Raji (cell line): ENCODE data around the gene TDRD12.

Source experiments
- POLR2A ChIP-seq: IDR thresholded peaks from 2 replicates; pipeline ENCODE4 v1.6.1; 2011; ENCODE audit warnings: low read depth, low read length, control low read depth; ENCODE audit not compliant: insufficient read depth

TDRD12 gene

DNA sequence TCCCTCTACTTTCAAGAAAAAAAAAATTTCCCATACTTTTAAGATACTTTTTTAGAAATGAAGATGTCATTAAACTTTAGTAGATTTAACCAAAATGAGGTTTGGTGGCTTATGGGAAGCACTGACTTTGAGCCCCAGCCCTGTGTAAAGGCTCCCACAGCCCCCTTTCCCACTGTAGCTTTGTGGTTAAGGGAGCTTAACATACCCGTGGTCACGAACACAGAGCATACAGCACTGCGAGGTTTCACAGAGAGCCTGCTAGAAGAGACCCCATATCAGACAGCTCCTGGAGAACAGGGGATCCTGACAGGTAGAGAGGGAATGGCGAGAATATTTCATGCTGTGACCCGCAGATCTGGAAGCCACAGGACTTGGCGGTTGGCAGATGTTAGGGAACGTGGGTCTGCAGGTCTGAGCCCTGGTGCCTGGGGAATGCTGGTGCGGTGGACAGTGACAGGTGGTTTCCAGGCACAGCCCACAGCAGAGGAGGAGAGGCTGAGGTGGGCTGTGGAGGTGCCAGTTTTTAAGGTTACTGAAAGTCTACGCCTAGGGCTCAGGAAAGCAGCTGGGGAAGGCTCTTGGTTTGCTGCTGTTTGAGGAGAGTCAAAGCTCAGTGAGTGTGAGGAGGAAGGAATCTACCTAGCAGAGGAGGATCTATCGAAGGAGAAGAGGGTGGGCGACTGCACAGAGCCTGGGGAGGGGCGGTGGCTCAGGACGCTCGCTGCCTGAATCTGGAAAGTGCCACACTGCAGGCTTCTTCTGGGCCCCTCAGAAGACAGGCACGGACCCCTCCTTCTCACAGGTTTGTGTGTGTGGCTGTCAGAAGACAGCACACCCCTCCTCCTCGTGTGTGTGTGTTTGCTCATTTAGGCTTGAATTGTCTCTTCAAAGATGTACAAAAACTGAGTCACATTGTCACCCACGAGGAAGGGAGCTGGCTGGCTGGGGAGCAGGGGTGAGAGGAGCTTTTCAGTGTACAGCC is 100.1 kb downstream of the TDRD12 start:
- no peak for TF ChIP-seq POLR2A

DNA sequence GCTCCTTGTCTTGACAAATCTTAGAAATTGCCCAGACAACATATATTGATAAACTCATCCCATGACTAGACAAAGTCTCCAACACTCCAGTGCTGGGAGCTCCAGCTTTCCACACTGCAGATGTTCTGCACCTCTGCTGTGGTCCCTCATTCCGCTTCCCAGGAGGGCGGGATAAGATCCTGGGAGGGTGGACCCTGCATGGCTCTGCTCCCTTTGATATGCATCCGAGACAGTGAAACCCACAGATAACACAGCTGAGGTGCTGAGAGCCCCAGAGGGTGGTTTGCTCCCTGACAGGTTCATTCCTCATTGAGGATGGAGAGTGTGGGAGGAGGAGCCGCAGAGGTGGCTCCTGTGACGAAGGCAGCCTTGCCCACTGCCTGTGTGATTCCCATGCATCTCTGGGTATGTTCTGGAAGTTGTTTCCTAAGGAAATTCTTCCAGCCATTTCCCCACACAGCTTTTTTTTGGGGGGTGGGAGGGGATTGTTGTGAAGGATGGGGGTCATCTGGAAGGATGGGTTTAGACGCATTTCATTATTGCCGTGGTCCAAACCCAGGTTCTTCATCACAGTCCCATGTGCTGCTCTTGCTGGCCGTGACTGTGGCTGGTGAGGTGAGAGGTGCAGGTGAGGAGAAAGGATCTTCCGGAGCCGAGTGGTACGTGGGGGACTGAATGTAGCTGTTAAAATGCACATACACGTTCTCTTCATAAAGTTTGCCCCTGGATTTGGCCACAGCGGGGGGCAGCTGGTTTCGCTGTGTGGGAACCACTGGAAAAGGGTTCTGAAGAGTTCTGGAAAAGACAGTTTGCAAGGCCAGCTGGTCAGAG is 103.6 kb downstream of the TDRD12 start:
- TF ChIP-seq POLR2A, result no peak

DNA sequence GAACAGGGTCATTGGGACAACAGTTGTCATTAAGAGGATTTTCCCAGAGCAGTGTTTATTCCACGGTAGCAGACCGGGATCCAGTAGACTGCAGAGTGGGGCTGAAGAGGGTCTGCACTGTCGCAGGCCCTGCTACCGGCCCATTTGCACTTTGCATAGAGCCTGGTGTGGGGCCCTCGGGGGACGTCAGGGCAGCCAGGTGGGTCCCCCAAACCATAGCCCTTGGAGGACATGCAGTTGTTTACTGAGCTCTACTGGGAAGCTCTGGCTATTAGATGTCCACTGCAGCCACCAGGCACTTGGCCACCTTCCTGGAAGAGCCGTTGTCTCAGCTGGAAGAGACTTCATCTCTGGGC is 104.2 kb downstream of the TDRD12 start:
- no peak for TF ChIP-seq POLR2A

DNA sequence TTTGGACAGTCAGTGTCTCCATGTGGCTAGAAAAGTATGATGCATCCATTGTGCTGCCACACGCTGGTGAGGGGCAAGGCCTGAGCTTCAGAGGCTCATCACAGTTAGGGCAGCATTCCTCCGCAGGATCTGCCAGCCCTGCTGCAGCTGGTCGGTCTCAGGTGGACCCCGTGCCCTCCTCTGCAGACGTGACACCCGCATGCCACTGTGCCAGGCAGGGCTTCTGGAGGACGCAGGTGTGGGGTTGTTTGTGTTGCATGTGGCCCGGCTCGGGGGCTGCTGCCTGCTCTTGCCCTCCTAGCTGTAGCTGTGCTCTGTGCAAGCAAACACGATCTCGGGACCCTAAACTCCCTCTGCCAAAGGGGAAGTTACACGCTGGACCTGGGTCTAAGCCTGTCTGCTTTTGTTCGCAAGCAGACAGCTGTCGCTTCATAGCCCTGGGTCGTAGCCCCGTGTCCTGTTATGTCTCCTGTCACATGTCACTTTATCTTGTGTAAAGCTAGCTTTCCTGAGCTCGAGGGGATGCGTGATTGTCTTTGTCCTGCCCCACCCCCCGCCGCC is 104.7 kb downstream of the TDRD12 start:
- no peak for TF ChIP-seq POLR2A

DNA sequence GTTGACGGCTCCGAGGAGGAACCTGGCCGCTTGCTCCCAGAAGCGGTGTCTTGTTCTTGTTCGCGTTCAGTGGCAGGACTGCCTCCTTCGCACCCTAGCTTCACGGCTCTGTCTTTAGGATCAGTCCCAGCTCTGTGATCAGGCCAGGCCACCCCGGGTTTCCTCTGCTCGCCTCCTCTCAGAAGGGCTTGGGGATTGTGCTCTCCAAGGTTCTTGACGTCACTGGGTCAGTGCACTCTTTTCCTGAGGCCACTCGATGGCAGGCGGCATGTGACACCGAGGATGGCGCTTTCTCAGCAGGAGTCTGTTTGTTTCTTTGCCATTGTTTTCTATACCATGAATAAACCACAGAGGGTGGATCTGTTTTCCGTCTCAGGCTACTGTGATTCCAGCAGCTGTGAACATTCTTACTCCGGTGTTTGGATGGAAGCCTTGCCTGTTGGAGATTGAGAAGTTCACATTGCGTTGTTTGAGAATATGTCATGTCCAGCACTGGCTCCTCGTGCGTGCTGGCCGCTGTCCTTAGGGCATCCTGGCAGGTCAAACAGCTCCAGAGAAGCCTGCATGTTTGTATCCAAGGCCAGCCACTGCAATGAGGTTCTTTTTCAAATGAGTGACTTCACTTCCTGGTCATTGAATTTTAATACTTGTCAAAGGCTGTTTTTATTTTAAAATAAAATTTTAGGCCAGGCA is 105.5 kb downstream of the TDRD12 start:
- no peak for TF ChIP-seq POLR2A

DNA sequence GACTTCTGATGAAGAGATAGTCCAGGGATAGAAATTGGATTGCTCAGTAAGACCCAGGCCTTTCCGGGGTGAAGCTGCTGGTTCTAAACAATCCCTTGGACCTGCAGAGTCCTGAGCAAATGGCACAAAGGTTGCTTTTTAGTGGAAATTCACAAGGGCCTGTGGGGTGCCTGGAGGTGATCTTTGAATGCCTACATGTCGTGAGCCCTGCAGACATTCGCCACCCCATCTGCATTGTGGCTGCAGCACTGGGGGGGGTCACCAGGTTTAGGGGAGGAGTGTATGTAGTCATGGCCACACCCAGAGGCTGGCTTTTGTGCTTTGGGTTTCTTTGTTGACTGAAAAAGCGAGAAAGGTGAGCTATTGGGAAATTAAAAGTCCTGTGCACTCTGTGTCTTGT is 108.6 kb downstream of the TDRD12 start:
- TF ChIP-seq POLR2A, result no peak

DNA sequence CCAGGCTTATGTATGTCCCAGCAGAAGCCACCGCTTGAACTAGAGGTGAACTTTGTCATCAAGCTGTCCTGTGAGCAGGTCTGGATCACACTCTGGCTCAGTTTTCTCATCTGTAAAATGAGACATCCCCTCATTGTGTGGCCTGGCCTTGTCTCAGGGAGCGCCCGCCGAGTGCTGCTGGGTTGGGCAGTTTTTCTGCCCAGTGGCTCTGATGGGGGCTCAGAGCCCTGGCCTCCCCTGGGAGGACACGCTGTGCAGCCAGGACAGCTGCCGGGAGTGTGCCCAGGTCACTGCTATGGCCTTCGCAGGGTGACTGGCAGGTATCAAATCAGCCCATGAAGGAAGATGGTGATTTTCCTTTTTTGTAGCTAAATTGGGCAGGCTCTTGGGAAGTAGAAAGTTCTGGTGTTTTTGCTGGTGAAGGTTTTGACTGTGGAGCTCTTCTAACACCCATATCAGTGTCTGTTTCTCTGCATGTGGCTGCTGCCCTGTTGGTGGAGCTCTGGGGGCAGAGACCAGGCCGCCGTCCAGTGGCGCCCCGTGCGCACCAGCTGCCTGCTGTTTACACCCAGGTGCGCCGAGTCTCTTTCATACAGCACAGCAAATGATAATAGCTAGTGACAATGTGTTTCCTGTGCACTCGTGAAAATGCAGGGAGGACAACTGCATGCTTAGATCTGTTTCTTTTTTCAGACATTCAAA is 109.2 kb downstream of the TDRD12 start:
- TF ChIP-seq POLR2A, result no peak

DNA sequence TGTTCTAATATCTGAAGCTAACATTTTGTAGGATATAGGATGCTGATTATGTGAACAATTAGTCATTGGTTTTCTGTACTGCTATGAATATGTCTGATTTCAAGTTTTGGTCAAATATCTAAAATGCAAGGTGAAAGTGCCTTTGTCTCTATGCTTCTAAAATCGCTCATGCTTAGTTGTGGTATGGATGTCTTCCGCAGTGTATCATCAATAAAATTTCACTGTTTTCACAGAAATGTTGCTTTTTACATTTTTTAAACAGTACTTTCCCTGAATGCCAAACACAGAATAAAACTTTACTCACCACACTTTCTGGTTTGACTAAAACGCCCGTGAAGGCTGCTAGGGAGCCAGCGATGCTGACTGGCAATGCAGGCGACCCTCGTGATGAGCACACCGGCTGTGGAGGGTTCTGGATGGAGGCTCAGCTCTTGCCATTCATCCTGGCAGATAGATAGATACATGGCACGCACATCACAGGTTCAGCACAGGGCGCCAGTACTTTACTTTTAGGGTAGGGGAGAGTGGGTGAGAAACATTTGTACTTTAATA is 109.9 kb downstream of the TDRD12 start:
- TF ChIP-seq POLR2A, result no peak

DNA sequence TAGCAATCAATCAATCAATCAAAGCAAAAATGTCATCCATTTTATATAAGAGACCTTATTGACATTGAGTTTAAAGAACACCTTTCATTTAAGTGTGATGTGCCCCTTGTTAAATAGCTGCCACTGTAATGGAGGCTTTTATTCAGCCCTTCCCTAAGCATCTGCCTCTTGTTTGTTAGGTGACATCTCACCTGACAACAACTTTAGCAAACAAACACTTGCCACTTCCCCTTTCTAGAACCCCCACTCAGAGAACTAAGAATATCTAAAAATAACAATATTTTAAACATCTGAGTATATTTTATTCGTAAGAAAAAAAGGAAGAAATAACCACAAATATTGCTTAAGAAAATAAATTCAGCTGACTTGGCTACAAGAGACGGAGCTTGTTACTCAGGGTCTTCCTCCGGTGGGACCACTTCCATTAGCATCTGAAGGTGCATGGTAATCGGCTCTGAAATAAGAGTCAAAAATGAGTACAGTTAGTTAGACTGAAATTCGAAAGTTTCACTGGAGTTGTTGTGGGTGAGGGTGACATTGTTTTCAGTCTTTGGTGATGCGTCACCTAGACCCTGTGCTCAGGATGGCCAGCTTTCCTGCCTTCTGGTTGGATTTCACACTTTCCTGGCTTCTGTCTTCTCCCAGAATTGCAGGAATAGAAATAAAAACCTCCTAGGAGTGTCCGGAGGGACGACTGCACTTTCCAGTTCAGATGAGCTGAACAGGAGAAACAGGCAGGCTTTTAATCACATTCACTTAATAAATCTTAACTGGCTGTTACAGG is 110.9 kb downstream of the TDRD12 start:
- TF ChIP-seq POLR2A, result no peak

DNA sequence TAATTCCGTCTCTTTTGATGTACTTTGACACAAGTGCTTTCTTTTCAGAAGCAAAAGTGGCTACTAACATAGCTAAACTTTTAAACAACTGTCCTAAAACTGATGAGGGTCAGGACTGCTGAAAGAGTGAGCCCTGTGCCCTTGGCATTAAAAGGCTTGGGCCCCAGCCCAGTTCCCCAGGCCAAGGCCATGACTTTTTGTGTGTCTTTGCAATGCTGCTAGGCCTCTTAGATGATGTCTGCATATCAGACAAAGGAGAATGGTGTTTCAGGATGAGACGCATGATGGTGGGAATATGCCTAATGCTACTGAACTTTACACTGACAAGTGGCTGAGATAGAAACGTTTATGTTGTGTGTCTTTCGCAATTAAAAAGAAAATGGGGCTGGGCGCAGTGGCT is 112.0 kb downstream of the TDRD12 start:
- no peak for TF ChIP-seq POLR2A

DNA sequence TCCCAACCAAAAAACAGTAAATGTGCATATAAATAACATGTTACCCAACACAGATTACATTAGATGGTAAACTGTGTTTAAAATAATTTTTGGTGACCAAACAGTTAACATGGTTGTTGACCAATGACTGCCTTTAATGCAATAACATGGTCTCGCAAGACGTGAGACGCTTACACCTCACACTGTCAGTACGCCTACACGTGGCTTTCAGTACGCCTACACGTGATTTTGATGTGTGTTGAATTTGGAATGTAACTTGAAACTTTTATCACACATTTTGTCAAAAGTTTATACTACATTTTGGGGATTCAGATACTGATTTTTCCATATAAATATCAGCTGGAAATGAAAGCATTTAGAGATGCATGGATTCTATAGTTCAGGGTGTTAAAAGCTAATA is 118.0 kb downstream of the TDRD12 start:
- TF ChIP-seq POLR2A, result no peak

DNA sequence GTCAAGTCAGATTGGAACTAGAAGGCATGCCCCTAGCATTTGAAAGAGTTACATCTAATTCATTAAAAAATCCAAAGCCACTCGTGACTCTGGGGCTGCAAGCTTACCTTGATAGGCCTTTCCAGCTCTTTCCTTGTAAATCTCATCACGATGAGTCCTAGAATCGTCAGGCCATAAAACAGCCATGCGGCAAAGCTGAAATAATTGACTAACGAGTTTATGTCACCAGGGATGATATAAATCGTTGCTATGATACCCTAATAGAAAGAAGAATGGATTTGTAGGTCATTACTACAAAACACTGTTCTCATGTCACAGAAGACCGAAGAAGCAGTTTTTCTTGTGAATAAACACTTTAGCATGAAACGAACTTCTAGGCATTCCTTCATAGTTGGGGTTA is 122.5 kb downstream of the TDRD12 start:
- no peak for TF ChIP-seq POLR2A

DNA sequence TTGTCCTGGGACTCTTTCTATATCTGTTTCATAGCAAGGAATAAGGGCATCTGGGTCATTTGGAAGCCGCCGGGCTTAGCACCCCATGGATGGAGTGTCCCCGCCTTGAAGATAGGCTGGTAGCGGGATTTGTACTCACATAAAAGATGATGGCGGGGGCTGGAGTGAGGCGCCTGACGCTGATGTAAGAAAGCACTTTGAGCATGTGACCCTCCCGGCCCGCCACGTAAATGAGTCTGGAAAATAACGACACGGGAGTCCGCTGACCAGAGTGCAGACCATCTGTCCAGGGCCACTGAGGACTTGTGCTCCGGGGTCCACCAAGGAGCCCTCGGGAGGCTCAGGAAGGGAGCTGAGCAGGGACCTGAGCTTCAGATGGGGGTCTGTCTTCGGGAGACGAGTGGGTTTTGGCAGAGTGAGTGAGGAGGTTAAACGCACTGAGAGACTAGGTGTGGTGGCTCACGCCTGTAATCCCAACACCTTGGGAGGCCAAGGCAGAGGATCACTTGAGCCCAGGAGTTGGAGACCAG is 124.2 kb downstream of the TDRD12 start:
- no peak for TF ChIP-seq POLR2A

DNA sequence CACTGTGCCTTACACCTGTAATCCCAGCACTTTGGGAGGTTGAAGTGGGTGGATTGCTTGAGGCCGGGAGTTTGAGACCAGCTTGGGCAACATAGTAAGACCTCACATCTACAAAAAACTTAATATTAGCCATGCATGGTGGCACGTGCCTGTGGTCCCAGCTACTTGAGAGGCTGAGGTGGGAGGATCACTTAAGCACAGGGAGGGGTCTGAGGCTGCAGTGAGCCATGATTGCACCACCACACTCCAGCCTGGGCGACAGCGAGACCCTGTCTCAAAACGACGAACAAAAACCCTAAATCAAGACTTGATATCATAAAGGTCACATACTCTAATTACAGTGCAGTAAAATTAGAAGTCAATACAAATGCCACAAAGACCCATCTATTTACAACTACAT is 132.6 kb downstream of the TDRD12 start:
- no peak for TF ChIP-seq POLR2A

DNA sequence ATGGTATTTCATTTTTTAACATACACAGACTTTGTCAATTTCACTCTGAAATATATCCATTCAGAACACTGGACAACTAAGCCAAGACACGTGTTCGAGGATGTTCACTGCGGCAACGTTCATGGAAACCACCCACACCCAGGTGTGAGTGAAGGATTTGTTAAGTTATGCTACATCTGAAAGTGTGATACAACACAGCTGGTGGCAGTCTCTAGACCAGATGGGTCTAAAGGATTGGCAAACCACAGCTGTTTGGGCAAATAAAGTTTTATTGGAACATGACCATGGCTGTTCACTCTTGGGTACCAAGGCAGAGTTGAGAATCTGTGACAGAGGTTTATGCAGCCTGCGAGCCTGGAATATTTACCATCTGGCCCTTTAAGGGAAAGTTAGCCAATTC is 138.0 kb downstream of the TDRD12 start:
- TF ChIP-seq POLR2A, result no peak
